ENCODE measurements around the gene MELK.

MELK gene

GRCh38 chr9:36584620-36585460, 12.1 kb downstream of the MELK start:
- DNase-seq, result no peak

GRCh38 chr9:36590231-36590630, 17.5 kb downstream of the MELK start:
- DNase-seq, result no peak

- DNase-seq, result no peak
Observed at GRCh38 chr9:36592801-36593583, 20.3 kb downstream of the MELK start.

- DNase-seq, result no peak
Observed at GRCh38 chr9:36594213-36594612, 21.5 kb downstream of the MELK start.

- DNase-seq, result no peak
Observed at GRCh38 chr9:36597412-36598178, 24.9 kb downstream of the MELK start.

GRCh38 chr9:36598273-36598672, 25.6 kb downstream of the MELK start:
- DNase-seq, result no peak

GRCh38 chr9:36603006-36603405, 30.3 kb downstream of the MELK start:
- DNase-seq, result no peak

- DNase-seq, result no peak
Observed at GRCh38 chr9:36609306-36609705, 36.6 kb downstream of the MELK start.

GRCh38 chr9:36622121-36622520, 49.4 kb downstream of the MELK start:
- no peak for DNase-seq

GRCh38 chr9:36623280-36623679, 50.6 kb downstream of the MELK start:
- no peak for DNase-seq

GRCh38 chr9:36625006-36625615, 52.4 kb downstream of the MELK start:
- DNase-seq, result no peak

- peak; percentile 8 for DNase-seq
Observed at GRCh38 chr9:36632892-36633291, 60.2 kb downstream of the MELK start.

- DNase-seq, result no peak
Observed at GRCh38 chr9:36637491-36638270, 65.0 kb downstream of the MELK start.

GRCh38 chr9:36640771-36641381, 68.2 kb downstream of the MELK start:
- DNase-seq, result no peak

GRCh38 chr9:36642817-36643216, 70.1 kb downstream of the MELK start:
- DNase-seq, result no peak

- no peak for DNase-seq
Observed at GRCh38 chr9:36656842-36657241, 84.1 kb downstream of the MELK start.

GRCh38 chr9:36659500-36659899, 86.8 kb downstream of the MELK start:
- DNase-seq, result no peak

GRCh38 chr9:36664806-36665205, 92.1 kb downstream of the MELK start:
- no peak for DNase-seq

GRCh38 chr9:36665387-36665786, 92.7 kb downstream of the MELK start:
- no peak for DNase-seq

GRCh38 chr9:36665921-36666431, 93.3 kb downstream of the MELK start:
- no peak for DNase-seq

GRCh38 chr9:36671561-36671960, 98.9 kb downstream of the MELK start:
- DNase-seq, result no peak
